Globus pallidus (tissue), 1 donor: ENCODE measurements around the gene STAC3.

ENCODE experiments used
- DNase-seq: peaks from one replicate; pipeline ENCODE4 v3.0.0-alpha.2; 2015; ENCODE audit warnings: low spot score

Gene STAC3

GRCh38 chr12:57222286-57223190 lies 28.4 kb downstream of the STAC3 start:
- DNase-seq = no peak

DNA sequence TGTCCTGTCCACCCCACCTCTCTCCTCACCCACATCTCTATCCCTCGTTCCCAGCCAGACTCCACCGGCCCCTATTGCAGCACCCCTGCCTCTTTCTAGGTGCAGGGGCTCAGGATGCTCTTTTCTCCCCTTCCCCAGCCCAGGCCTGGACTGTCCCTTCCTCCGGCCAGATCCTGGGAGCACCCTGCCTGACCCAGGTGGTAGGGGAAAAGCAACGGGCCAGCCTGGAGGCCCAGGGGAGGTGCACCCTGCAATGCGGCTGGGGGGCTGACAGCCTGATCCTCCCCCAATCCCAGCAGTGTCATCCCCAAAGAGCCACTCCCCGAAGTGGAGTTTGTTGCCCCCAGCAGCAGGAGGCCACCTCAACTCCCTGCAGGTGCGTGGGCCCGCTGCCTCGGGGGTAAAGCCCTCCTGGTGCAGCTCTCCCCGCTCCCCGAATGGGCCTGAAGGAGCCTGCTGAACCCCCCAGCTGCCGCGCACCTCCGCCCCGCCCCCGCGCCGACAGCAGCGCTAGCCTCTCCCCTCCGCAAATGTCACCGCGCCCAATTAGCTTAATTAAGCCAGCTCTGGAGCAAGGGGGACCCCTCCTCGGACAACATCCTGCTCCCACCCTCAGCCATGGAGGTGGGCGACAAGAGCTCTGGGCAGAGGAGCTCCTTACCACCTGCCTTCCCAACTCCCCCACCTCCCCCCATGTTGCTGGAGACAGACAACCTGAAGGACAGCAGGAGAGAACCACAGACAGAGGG lies 29.6 kb downstream of the STAC3 start:
- DNase-seq = no peak

GRCh38 chr12:57220770-57221168 lies 30.2 kb downstream of the STAC3 start:
- DNase-seq = no peak

GRCh38 chr12:57219993-57220754 lies 30.8 kb downstream of the STAC3 start:
- no peak for DNase-seq

GRCh38 chr12:57219205-57219992 lies 31.6 kb downstream of the STAC3 start:
- DNase-seq = no peak

- DNase-seq = no peak
Observed at GRCh38 chr12:57218030-57218853, 32.7 kb downstream of the STAC3 start.

DNA sequence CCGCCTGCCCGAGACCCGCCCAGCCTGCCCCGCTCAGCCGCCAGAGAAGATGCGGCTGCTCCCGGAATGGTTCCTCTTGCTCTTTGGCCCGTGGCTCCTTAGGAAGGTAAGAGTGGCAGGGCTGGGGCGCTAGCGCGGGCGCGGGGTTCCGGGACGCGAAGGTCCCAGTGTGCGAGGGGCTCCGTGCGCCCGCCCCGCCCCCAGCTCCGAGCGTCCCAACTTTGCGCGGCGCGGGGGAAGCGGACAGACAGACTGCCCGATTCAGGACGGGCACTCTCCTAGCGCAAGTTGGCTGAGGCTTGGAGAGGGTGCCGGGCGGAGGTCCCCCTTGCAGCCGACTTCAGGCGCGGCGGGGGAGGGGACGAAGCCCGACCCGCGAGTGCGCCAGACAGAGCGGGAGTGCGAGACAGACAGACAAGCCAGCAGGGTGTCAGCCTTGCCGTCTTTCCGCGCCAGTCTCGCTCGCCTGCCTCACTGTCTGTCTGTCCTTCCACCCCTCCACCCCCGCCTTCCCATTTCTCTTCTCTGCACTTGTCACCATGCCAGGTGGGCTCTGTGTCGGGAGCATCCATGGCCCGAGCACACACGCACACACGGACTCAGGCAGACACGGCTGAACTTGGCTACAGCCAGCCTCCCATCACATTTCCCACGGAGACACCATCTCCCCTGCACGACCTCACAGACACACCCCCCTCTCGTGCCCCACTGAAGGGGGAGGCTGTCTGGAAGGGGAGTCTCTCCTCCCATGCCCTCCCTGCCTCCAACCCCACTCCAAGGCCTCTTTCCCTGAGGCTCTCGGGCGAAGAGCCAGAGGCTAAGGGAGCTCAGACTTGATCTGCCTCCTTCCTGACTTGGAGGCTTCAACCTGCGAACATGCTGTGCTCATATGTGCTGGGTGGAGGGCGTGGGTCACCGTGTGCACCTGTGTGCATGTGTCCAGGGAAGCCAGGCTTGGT lies 33.8 kb downstream of the STAC3 start:
- no peak for DNase-seq

GRCh38 chr12:57216014-57216911 lies 34.7 kb downstream of the STAC3 start, which contains the start of gene NXPH4:
TSS of gene NXPH4 (plus strand) at chr12:57216794. CDS start at chr12:57216970, 176 bp downstream.
- DNase-seq = no peak

DNA sequence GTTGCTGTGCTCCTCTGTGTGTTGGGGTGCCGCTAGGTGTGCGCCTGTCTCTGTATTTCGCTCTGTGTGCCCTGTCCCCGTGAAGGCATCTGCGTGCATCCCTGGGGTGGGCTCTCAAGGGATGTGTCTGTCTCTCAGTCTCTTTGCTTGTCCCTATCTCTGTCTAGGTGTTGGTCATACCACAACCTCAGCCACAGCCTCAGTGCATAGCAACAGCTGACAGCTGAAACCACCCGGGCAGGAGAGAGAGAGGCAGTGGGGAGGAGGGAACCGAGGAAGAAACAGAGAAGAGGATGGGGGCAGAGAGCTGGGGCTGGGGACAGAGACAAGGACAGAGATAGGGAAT lies 35.3 kb downstream of the STAC3 start:
- no peak for DNase-seq

GRCh38 chr12:57215065-57215464 lies 35.9 kb downstream of the STAC3 start:
- DNase-seq = no peak

GRCh38 chr12:57214398-57214781 lies 36.6 kb downstream of the STAC3 start:
- DNase-seq = no peak

GRCh38 chr12:57213763-57214397 lies 37.1 kb downstream of the STAC3 start:
- DNase-seq = no peak

DNA sequence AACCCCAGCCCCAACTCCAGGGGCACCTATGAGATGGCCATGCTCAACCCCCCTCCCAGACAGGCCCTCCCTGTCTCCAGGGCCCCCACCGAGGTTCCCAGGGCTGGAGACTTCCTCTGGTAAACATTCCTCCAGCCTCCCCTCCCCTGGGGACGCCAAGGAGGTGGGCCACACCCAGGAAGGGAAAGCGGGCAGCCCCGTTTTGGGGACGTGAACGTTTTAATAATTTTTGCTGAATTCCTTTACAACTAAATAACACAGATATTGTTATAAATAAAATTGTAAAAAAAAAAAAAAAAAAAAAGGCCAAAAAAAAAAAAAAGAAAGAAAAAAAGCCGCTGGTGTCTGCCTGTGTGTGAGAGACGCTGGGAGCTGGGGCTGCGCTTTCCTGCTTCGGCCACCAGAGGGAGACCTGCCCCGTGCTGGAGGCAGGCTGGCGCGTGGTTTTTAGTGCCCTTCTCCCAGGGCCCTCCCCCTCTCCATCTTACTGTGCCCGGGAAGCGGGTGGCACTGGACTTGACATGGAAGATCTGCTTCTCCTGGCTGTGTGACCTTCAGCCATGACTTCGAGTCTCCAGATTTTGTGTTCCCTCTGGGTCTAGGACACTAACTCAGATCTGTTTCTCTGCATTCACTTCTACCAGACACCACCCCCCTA lies 37.8 kb downstream of the STAC3 start:
- DNase-seq = peak; percentile 84

GRCh38 chr12:57212701-57213057 lies 38.3 kb downstream of the STAC3 start:
- DNase-seq = no peak

DNA sequence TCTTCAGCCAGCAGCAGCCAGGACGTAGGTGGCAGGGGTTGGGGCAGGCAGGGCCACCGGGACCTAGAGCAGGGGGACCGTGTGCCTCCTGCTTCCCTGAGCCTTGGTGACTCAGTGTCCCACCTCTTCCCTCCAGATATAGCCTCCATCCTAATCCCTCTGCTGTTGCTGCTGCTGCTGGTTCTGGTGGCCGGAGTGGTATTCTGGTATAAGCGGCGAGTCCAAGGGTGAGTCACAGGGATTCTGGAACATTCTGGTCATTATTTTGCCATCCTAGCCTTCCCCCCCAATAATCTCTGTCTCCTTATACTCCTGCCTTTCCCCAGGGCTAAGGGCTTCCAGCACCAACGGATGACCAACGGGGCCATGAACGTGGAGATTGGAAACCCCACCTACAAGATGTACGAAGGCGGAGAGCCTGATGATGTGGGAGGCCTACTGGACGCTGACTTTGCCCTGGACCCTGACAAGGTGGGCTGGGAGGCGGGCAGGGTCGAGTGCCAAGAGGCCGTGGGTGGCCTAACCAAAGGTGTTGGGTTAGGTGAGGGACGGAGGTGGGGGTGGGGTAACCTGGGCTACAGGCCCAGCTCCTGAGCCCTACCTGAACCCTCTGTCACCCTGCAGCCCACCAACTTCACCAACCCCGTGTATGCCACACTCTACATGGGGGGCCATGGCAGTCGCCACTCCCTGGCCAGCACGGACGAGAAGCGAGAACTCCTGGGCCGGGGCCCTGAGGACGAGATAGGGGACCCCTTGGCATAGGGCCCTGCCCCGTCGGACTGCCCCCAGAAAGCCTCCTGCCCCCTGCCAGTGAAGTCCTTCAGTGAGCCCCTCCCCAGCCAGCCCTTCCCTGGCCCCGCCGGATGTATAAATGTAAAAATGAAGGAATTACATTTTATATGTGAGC lies 38.9 kb downstream of the STAC3 start:
- DNase-seq = no peak

DNA sequence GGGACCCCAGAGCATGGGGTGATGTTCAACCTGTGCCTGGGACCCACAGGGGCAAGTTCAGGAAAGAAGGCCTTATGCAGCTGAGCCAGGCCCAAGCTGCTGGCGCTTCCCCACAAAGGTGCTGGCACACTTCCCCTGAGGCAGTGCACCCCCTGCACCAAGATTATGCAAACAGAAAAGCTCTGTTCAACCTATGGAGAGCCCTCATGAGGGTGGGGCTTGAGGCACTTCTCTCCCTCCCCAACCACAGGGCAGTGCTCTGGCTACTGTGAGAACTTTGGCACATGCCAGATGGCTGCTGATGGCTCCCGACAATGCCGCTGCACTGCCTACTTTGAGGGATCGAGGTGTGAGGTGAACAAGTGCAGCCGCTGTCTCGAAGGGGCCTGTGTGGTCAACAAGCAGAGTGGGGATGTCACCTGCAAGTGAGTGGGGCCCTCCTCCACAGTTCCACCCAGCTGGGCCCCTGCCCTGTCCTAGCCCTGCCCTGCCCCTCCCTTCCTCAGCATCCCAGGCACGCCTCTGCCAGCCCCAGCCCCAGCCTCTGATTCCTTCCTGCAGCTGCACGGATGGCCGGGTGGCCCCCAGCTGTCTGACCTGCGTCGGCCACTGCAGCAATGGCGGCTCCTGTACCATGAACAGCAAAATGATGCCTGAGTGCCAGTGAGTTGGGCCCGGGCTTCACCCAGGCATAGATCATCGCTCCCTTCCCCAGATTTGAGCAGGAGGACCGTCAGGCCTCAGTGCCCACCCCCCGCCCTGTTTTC lies 39.9 kb downstream of the STAC3 start:
- no peak for DNase-seq
